HEK293 (cell line): Measurements from ENCODE around the gene GTPBP3.

Experiments used
- BCL11A ChIP-seq: fragments of 450-650 bp; formaldehyde crosslinking; IDR thresholded peaks from 2 replicates; pipeline ENCODE4 v1.5.1; 2016; ENCODE audit warnings: low read depth, missing biosample characterization, missing genetic modification characterization
- CTCF ChIP-seq: fragments of 450-650 bp; formaldehyde crosslinking; IDR thresholded peaks from 2 replicates; pipeline ENCODE4 v1.5.1; 2016; ENCODE audit warnings: missing biosample characterization, missing genetic modification characterization
- INSM2 ChIP-seq: fragments of 450-650 bp; formaldehyde crosslinking; IDR thresholded peaks from 2 replicates; pipeline ENCODE4 v1.5.1; 2016; ENCODE audit warnings: missing biosample characterization, missing genetic modification characterization
- KLF1 ChIP-seq: fragments of 450-650 bp; formaldehyde crosslinking; IDR thresholded peaks from 2 replicates; pipeline ENCODE4 v1.5.1; 2016; ENCODE audit warnings: missing biosample characterization, missing genetic modification characterization
- OVOL3 ChIP-seq: fragments of 450-650 bp; formaldehyde crosslinking; IDR thresholded peaks from 2 replicates; pipeline ENCODE4 v1.5.1; 2016; ENCODE audit warnings: missing biosample characterization, missing genetic modification characterization
- PRDM4 ChIP-seq: fragments of 450-650 bp; formaldehyde crosslinking; IDR thresholded peaks from 2 replicates; pipeline ENCODE4 v1.5.1; 2017; ENCODE audit warnings: missing biosample characterization, missing genetic modification characterization
- ZNF274 ChIP-seq, 2 experiments: fragments of 200-500 bp in 1 of 2; fragments of 450-650 bp in 1 of 2; sonication (Bioruptor generic) in 1 of 2; formaldehyde crosslinking in 1 of 2; IDR thresholded peaks; 2 replicates each; pipeline versions ENCODE4 v1.5.1 to v1.6.1; 2014 to 2016; ENCODE audit warnings: borderline replicate concordance in 1 of 2, inconsistent platforms in 1 of 2, low read length in 1 of 2, missing biosample characterization in 1 of 2, missing genetic modification characterization in 1 of 2
- ZNF398 ChIP-seq: fragments of 450-650 bp; formaldehyde crosslinking; IDR thresholded peaks from 2 replicates; pipeline ENCODE4 v1.5.1; 2017; ENCODE audit warnings: missing biosample characterization, missing genetic modification characterization
- ZNF433 ChIP-seq: fragments of 450-650 bp; formaldehyde crosslinking; IDR thresholded peaks from 2 replicates; pipeline ENCODE4 v1.5.1; 2016; ENCODE audit warnings: missing biosample characterization, missing genetic modification characterization, low read depth
- ZNF561 ChIP-seq: fragments of 450-650 bp; IDR thresholded peaks from 2 replicates; pipeline ENCODE4 v1.5.1; 2018; ENCODE audit warnings: missing biosample characterization, missing genetic modification characterization, borderline replicate concordance
- ZNF600 ChIP-seq: fragments of 450-650 bp; formaldehyde crosslinking; IDR thresholded peaks from 2 replicates; pipeline ENCODE4 v1.5.1; 2016; ENCODE audit warnings: missing biosample characterization, missing genetic modification characterization
- ZNF629 ChIP-seq: fragments of 450-650 bp; formaldehyde crosslinking; IDR thresholded peaks from 2 replicates; pipeline ENCODE4 v1.5.1; 2017; ENCODE audit warnings: missing biosample characterization, missing genetic modification characterization
- ZNF654 ChIP-seq: fragments of 450-650 bp; formaldehyde crosslinking; IDR thresholded peaks from 2 replicates; pipeline ENCODE4 v1.5.1; 2016; ENCODE audit warnings: low read depth, missing biosample characterization, missing genetic modification characterization
- ZNF658 ChIP-seq: fragments of 450-650 bp; formaldehyde crosslinking; IDR thresholded peaks from 2 replicates; pipeline ENCODE4; 2016; ENCODE audit warnings: missing biosample characterization, missing genetic modification characterization
- ZNF660 ChIP-seq: fragments of 450-650 bp; IDR thresholded peaks from 2 replicates; pipeline ENCODE4 v1.5.1; 2018; ENCODE audit warnings: missing biosample characterization, mild to moderate bottlenecking, missing genetic modification characterization
- ZNF701 ChIP-seq: fragments of 450-650 bp; formaldehyde crosslinking; IDR thresholded peaks from 2 replicates; pipeline ENCODE4 v1.5.1; 2016; ENCODE audit warnings: missing biosample characterization, missing genetic modification characterization
- ZNF776 ChIP-seq: fragments of 450-650 bp; formaldehyde crosslinking; IDR thresholded peaks from 2 replicates; pipeline ENCODE4 v1.5.0; 2017; ENCODE audit warnings: missing biosample characterization, missing genetic modification characterization, borderline replicate concordance
- ZSCAN30 ChIP-seq: fragments of 450-650 bp; IDR thresholded peaks from 2 replicates; pipeline ENCODE4 v1.5.1; 2018; ENCODE audit warnings: missing biosample characterization, mild to moderate bottlenecking, missing genetic modification characterization, moderate library complexity

Gene GTPBP3

GRCh38 chr19:17390665-17391370, 53.5 kb downstream of the GTPBP3 start (continued):
- TF ChIP-seq ZNF398 = peak; percentile 85
- no peak; the same call in 1 of the 2 replicates for TF ChIP-seq ZNF660 (tag by site-specific recombination)
- peak; percentile 98 for TF ChIP-seq KLF1
- no peak for TF ChIP-seq ZNF658 (tag by site-specific recombination)
- TF ChIP-seq ZSCAN30 = peak; percentile 81
- peak; percentile 44; the same call in 1 of the 2 replicates for TF ChIP-seq ZNF600 (tag by site-specific recombination)
- TF ChIP-seq CTCF (tag by site-specific recombination) = peak; percentile 78
- TF ChIP-seq ZNF701 (tag by site-specific recombination) = no peak
- TF ChIP-seq PRDM4 = 0 out of 2 replicates have a peak, but pooled peaks have one; percentile 21
- TF ChIP-seq ZNF654 = no peak; the same call in 1 of the 2 replicates
- 0 out of 2 replicates have a peak, but pooled peaks have one; percentile 39 for TF ChIP-seq ZNF629 (tag by site-specific recombination)
- TF ChIP-seq ZNF274 (IDR thresholded peaks at IDR 0.05; ENCODE audit: low read length) = no peak
- TF ChIP-seq ZNF274 (tag by site-specific recombination; IDR thresholded peaks at IDR 0.05; ENCODE audit: borderline replicate concordance) = no peak
- TF ChIP-seq BCL11A (tag by site-specific recombination) = 0 out of 2 replicates have a peak, but pooled peaks have one; percentile 35
- no peak for TF ChIP-seq OVOL3
- TF ChIP-seq INSM2 (tag by site-specific recombination) = no peak
- TF ChIP-seq ZNF433 (tag by site-specific recombination) = no peak
- no peak for TF ChIP-seq ZNF776
- peak; percentile 70; the same call in 1 of the 2 replicates for TF ChIP-seq ZNF561 (tag by site-specific recombination)
